HG03039 (cell line): ENCODE data around the gene KIAA0753.
"Not testable (repeated sequence)": the region's sequence is repeated elsewhere in the genome, so short reads cannot be mapped to it uniquely, and the experiment has no call there.

Experiments used
- ATAC-seq: cut with Tn5 transposase; IDR thresholded peaks from one replicate; pipeline ENCODE4 v1.9.1; 2021; ENCODE audit warnings: mild to moderate bottlenecking, moderate library complexity; ENCODE audit not compliant: unreplicated experiment

Gene KIAA0753

GRCh38 chr17:6669479-6670212 lies 29.1 kb upstream of the KIAA0753 start:
- ATAC-seq = no peak

- ATAC-seq = no peak
Measured at GRCh38 chr17:6668727-6669425, 28.4 kb upstream of the KIAA0753 start.

GRCh38 chr17:6668219-6668618 lies 27.7 kb upstream of the KIAA0753 start:
- ATAC-seq = no peak

- no peak for ATAC-seq
Measured at GRCh38 chr17:6667516-6667915, 27.0 kb upstream of the KIAA0753 start.

- no peak for ATAC-seq
Measured at GRCh38 chr17:6666557-6666956, 26.0 kb upstream of the KIAA0753 start.

GRCh38 chr17:6666077-6666521 lies 25.6 kb upstream of the KIAA0753 start:
- no peak for ATAC-seq

GRCh38 chr17:6663200-6663599 lies 22.7 kb upstream of the KIAA0753 start:
- not testable (repeated sequence) for ATAC-seq

- ATAC-seq = no peak
Measured at GRCh38 chr17:6661464-6661848, 20.9 kb upstream of the KIAA0753 start.

- ATAC-seq = no peak
Measured at GRCh38 chr17:6660805-6661463, 20.4 kb upstream of the KIAA0753 start.

GRCh38 chr17:6660101-6660500 lies 19.6 kb upstream of the KIAA0753 start:
- no peak for ATAC-seq

GRCh38 chr17:6658411-6658810 lies 17.9 kb upstream of the KIAA0753 start:
- not testable (repeated sequence) for ATAC-seq

- no peak for ATAC-seq
Measured at GRCh38 chr17:6657633-6658287, 17.2 kb upstream of the KIAA0753 start.

- not testable (repeated sequence) for ATAC-seq
Measured at GRCh38 chr17:6656797-6657632, 16.5 kb upstream of the KIAA0753 start.

GRCh38 chr17:6655732-6656361 lies 15.3 kb upstream of the KIAA0753 start:
- not testable (repeated sequence) for ATAC-seq

GRCh38 chr17:6654841-6655731 lies 14.6 kb upstream of the KIAA0753 start:
- no peak for ATAC-seq

- no peak for ATAC-seq
Measured at GRCh38 chr17:6651919-6652452, 11.5 kb upstream of the KIAA0753 start.

GRCh38 chr17:6651354-6651918 lies 10.9 kb upstream of the KIAA0753 start, which contains the start of the genes C17orf100 and MED31:
Gene C17orf100 (plus strand): TSS chr17:6651762. CDS start chr17:6651914, 152 bp downstream.
Gene MED31 (minus strand): TSS chr17:6651605. CDS start chr17:6651528, 77 bp downstream.
- peak; percentile 87 for ATAC-seq

- no peak for ATAC-seq
Measured at GRCh38 chr17:6648181-6648580, 7.7 kb upstream of the KIAA0753 start.
